Gastroesophageal sphincter (tissue), 3 donors: ENCODE measurements around the gene CCNA1.

Experiments used
- POLR2A ChIP-seq, 2 donors: fragments of 450-650 bp; IDR thresholded peaks; one replicate each; pipeline ENCODE4 v1.6.1; 2017; ENCODE audit warnings: antibody characterized with exemption in 2 of 2, mild to moderate bottlenecking in 2 of 2, moderate library complexity in 1 of 2
- POLR2AphosphoS5 ChIP-seq: sonication (generic); formaldehyde crosslinking; IDR thresholded peaks from one replicate; pipeline ENCODE4 v1.6.1; 2017; ENCODE audit warnings: antibody characterized with exemption
- TF ChIP-seq, protein P1 (sequence below), 4 experiments: fragments of 200-600 bp in 2 of 4; fragments of 450-650 bp in 2 of 4; sonication (generic) in 1 of 4; IDR thresholded peaks; one replicate each; pipeline ENCODE4 v1.5.1; 2017 to 2019; ENCODE audit warnings: antibody characterized with exemption in 4 of 4, mild to moderate bottlenecking in 2 of 4, moderate library complexity in 2 of 4

DNA sequence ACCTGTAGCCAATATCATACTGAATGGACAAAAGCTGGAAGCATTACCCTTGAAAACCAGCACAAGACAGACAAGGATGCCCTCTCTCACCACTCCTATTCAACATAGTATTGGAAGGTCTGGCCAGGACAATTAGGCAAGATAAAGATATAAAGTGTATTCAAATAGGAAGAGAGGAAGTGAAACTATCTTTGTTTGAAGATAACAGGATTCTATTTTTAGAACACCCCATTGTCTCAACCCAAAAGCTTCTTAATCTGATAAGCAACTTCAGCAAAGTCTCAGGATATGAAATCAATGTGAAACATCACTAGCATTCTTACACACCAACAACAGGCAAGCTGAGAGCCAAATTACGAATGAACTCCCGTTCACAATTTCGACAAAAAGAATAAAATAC is 17.8 kb upstream of the CCNA1 start:
- no peak for TF ChIP-seq POLR2A (IDR thresholded peaks at IDR 0.05)
- TF ChIP-seq, protein P1, sequence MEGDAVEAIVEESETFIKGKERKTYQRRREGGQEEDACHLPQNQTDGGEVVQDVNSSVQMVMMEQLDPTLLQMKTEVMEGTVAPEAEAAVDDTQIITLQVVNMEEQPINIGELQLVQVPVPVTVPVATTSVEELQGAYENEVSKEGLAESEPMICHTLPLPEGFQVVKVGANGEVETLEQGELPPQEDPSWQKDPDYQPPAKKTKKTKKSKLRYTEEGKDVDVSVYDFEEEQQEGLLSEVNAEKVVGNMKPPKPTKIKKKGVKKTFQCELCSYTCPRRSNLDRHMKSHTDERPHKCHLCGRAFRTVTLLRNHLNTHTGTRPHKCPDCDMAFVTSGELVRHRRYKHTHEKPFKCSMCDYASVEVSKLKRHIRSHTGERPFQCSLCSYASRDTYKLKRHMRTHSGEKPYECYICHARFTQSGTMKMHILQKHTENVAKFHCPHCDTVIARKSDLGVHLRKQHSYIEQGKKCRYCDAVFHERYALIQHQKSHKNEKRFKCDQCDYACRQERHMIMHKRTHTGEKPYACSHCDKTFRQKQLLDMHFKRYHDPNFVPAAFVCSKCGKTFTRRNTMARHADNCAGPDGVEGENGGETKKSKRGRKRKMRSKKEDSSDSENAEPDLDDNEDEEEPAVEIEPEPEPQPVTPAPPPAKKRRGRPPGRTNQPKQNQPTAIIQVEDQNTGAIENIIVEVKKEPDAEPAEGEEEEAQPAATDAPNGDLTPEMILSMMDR (IDR thresholded peaks at IDR 0.05), result no peak
- TF ChIP-seq POLR2AphosphoS5, result no peak
